GM18858 (cell line): ENCODE measurements around the gene NTM.
A peak's percentile ranks its signal among the peaks of the same experiment; 100 is the strongest.
"Not testable (repeated sequence)": the region's sequence is repeated elsewhere in the genome, so short reads cannot be mapped to it uniquely, and the experiment has no call there.

Experiments
- ATAC-seq: cut with Tn5 transposase; IDR thresholded peaks from one replicate; pipeline ENCODE4 v1.9.1; 2021; ENCODE audit not compliant: unreplicated experiment

Gene NTM

GRCh38 chr11:132358573-132358953 lies 988.1 kb downstream of the NTM start:
- peak; percentile 45 for ATAC-seq

GRCh38 chr11:132361011-132361550 lies 990.7 kb downstream of the NTM start:
- no peak for ATAC-seq

DNA sequence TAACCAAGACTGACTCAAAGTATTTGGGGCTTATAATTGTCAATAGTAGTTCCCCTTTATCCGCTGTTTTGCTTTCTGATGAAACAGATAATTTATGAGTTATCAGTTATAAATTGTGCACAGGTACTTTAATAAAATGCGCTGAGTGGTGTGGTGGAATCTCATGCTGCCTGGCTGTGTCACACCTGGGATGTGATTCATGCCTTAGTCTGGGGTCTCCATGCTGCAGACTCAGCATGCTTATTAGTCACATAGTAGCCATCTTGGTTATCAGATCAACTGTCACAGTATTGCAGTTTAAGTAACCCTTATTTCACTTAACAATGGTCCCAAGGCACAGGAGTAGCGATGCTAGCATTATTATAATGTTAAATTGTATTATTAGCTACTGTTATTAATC lies 995.2 kb downstream of the NTM start:
- no peak for ATAC-seq

DNA sequence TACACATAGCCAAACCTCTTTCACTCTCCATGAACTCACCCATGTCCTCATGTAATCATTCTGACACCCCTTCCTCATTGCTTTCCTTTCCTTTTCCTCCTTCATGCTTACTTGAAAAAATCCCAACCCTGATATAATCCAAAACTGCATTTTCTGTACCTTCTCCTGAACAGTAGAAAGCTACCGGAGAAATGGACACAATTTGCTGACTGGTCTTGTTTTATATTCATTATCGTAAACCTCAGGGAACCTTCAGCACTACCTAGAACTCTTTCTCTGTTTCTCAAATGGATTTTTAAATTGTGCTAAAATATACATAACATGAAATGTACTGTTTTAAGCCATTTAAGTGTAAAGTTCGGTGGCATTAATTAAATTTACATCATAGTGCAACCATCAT lies 996.9 kb downstream of the NTM start:
- ATAC-seq, result no peak

DNA sequence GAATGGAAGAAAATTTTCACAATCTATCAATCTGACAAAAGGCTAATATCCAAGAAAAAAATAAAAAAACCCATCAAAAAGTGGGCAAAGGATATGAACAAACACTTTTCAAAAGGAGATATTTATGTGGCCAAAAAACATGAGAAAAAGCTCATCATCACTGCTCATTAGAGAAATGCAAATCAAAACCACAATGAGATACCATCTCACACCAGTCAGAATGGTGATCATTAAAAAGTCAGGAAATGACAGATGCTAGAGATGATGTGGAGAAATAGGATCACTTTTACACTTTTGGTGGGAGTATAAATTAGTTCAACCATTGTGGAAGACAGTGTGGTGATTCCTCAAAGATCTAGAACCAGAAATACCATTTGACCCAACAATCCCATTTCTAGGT lies 999.7 kb downstream of the NTM start:
- ATAC-seq, result not testable (repeated sequence)

- no peak for ATAC-seq
These were observed 1003.2 kb downstream of the NTM start for GRCh38 chr11:132373405-132374143.

GRCh38 chr11:132379540-132379939 lies 1009.1 kb downstream of the NTM start:
- no peak for ATAC-seq
